Epithelial cell of esophagus (primary cell): ENCODE results near the gene MROH7.

ENCODE experiments used
- DNase-seq: peaks from one replicate; pipeline ENCODE4 v3.0.0; 2010; ENCODE audit warnings: low read depth
- H3K4me3 ChIP-seq: 2 replicates; pipeline ENCODE4 v1.5.1; 2011; ENCODE audit warnings: mild to moderate bottlenecking, low read length, control low read depth
- CTCF ChIP-seq: IDR thresholded peaks from 2 replicates; pipeline ENCODE4 v1.5.1; 2011; ENCODE audit warnings: low read depth, mild to moderate bottlenecking, low read length, control low read depth, inconsistent platforms; ENCODE audit not compliant: insufficient read depth; ENCODE audit errors: missing control alignments

The MROH7 gene

GRCh38 chr1:54640863-54641836, at the start of gene MROH7:
Gene MROH7, plus strand, starts transcription at chr1:54641786. Its CDS starts 11,141 bp downstream, at chr1:54652927.
- no peak for DNase-seq
- no peak for TF ChIP-seq CTCF
- no peak within 1 kb of the TSS for H3K4me3 ChIP-seq

GRCh38 chr1:54593571-54594160, 47.9 kb upstream of the MROH7 start:
- no peak for TF ChIP-seq CTCF
- no peak overlapping the region for H3K4me3 ChIP-seq
- no peak for DNase-seq

GRCh38 chr1:54594463-54594862, 47.1 kb upstream of the MROH7 start:
- no peak for TF ChIP-seq CTCF
- H3K4me3 ChIP-seq, result no peak overlapping the region
- no peak for DNase-seq

- DNase-seq, result no peak
- no peak overlapping the region for H3K4me3 ChIP-seq
- TF ChIP-seq CTCF, result no peak
Observed at GRCh38 chr1:54595956-54596498, 45.6 kb upstream of the MROH7 start.

GRCh38 chr1:54596756-54597155, 44.8 kb upstream of the MROH7 start:
- TF ChIP-seq CTCF, result no peak
- no peak for DNase-seq
- no peak overlapping the region for H3K4me3 ChIP-seq

- no peak overlapping the region for H3K4me3 ChIP-seq
- no peak for TF ChIP-seq CTCF
- no peak for DNase-seq
Observed at GRCh38 chr1:54597455-54598030, 44.0 kb upstream of the MROH7 start.
